DOHH2 (cell line): ENCODE measurements around the gene SCAMP2.

Experiments used
- H3F3A ChIP-seq: fragments of 200-600 bp; sonication (generic), shearing (Covaris generic); 2 replicates; pipeline ENCODE4 v1.6.0; 2016; ENCODE audit warnings: antibody characterized with exemption, mild to moderate bottlenecking; ENCODE audit not compliant: control insufficient read depth, insufficient read depth
- H3K27ac ChIP-seq: fragments of 200-600 bp; sonication (generic); 2 replicates; pipeline ENCODE4 v1.5.1; 2014; ENCODE audit warnings: low read depth, mild to moderate bottlenecking, low read length, moderate library complexity
- H3K27me3 ChIP-seq: fragments of 200-600 bp; sonication (generic); 2 replicates; pipeline ENCODE4 v1.6.1; 2014; ENCODE audit warnings: mild to moderate bottlenecking, low read length, mixed read lengths; ENCODE audit not compliant: control insufficient read depth
- H3K36me3 ChIP-seq: fragments of 200-600 bp; sonication (generic); 2 replicates; pipeline ENCODE4 v1.6.1; 2014; ENCODE audit warnings: mild to moderate bottlenecking, low read length, moderate library complexity, mixed read lengths; ENCODE audit not compliant: control insufficient read depth
- H3K4me1 ChIP-seq: fragments of 200-600 bp; sonication (generic); 2 replicates; pipeline ENCODE4 v1.6.1; 2014; ENCODE audit warnings: mild to moderate bottlenecking, low read length, mixed read lengths; ENCODE audit not compliant: control insufficient read depth
- H3K4me2 ChIP-seq: fragments of 200-600 bp; sonication (generic); 2 replicates; pipeline ENCODE4 v1.6.0; 2014; ENCODE audit warnings: mild to moderate bottlenecking, low read length, moderate library complexity
- H3K4me3 ChIP-seq: fragments of 200-600 bp; sonication (generic); 2 replicates; pipeline ENCODE4 v1.5.1; 2014; ENCODE audit warnings: mild to moderate bottlenecking, low read length, mixed read lengths
- H3K79me2 ChIP-seq: fragments of 200-600 bp; sonication (generic); 2 replicates; pipeline ENCODE4 v1.6.1; 2014; ENCODE audit warnings: mild to moderate bottlenecking, low read length, mixed read lengths; ENCODE audit not compliant: control insufficient read depth
- H3K9me2 ChIP-seq: fragments of 200-600 bp; sonication (generic); replicated peaks from 2 replicates; pipeline ENCODE4 v1.6.1; 2014; ENCODE audit warnings: mild to moderate bottlenecking, low read length, mixed read lengths; ENCODE audit not compliant: control insufficient read depth
- H3K9me3 ChIP-seq: fragments of 200-600 bp; sonication (generic); 2 replicates; pipeline ENCODE4 v1.6.1; 2014; ENCODE audit warnings: antibody characterized with exemption, low read length, mixed read lengths; ENCODE audit not compliant: control insufficient read depth, insufficient read depth
- H4K20me1 ChIP-seq: fragments of 200-600 bp; sonication (generic); 2 replicates; pipeline ENCODE4 v1.6.0; 2014; ENCODE audit warnings: low read depth, mild to moderate bottlenecking, antibody characterized with exemption, low read length, moderate library complexity; ENCODE audit not compliant: control insufficient read depth, insufficient read depth
- CTCF ChIP-seq: fragments of 200-600 bp; sonication (generic); IDR thresholded peaks from one replicate; pipeline ENCODE4 v1.5.1; 2014; ENCODE audit warnings: antibody characterized with exemption, mild to moderate bottlenecking, low read depth, low read length; ENCODE audit not compliant: poor library complexity, severe bottlenecking
- EZH2phosphoT487 ChIP-seq: fragments of 200-600 bp; sonication (generic); IDR thresholded peaks from 2 replicates; pipeline ENCODE4 v1.6.1; 2017; ENCODE audit warnings: borderline replicate concordance, mild to moderate bottlenecking, antibody characterized with exemption, low read length, moderate library complexity, mixed read lengths

The SCAMP2 gene

GRCh38 chr15:74821091-74821789 is 51.9 kb downstream of the SCAMP2 start:
- no peaks in the 10 kb centered on the region for H3K9me3 ChIP-seq
- H3K36me3 ChIP-seq, result no peaks in the 10 kb centered on the region
- no peaks in the 10 kb centered on the region for H3K9me2 ChIP-seq
- 0 out of 2 replicates have a peak, but pooled peaks cover 2% of the 10 kb centered on the region for H3F3A ChIP-seq
- peaks cover 55% of the 10 kb centered on the region for H3K4me1 ChIP-seq
- H3K79me2 ChIP-seq, result no peaks in the 10 kb centered on the region
- peak overlapping the region; percentile 64 for H3K27ac ChIP-seq
- 0 out of 2 replicates have a peak, but pooled peaks cover 3% of the 10 kb centered on the region for H3K27me3 ChIP-seq
- H3K4me2 ChIP-seq, result peak overlapping the region; percentile 78
- no peaks in the 10 kb centered on the region for H4K20me1 ChIP-seq
- TF ChIP-seq EZH2phosphoT487, result no peak
- TF ChIP-seq CTCF, result peak; percentile 21
- peak overlapping the region; percentile 64 for H3K4me3 ChIP-seq

GRCh38 chr15:74820056-74820455 is 53.1 kb downstream of the SCAMP2 start:
- no peaks in the 10 kb centered on the region for H3K9me2 ChIP-seq
- H3K36me3 ChIP-seq, result no peaks in the 10 kb centered on the region
- no peak overlapping the region for H3K27ac ChIP-seq
- no peaks in the 10 kb centered on the region for H3K9me3 ChIP-seq
- no peaks in the 10 kb centered on the region for H3K79me2 ChIP-seq
- no peaks in the 10 kb centered on the region for H4K20me1 ChIP-seq
- H3K4me2 ChIP-seq, result peak overlapping the region; percentile 78; the same call in 1 of the 2 replicates
- H3K4me3 ChIP-seq, result no peak overlapping the region
- peaks cover 55% of the 10 kb centered on the region for H3K4me1 ChIP-seq
- 0 out of 2 replicates have a peak, but pooled peaks cover 1% of the 10 kb centered on the region for H3K27me3 ChIP-seq
- 0 out of 2 replicates have a peak, but pooled peaks cover 2% of the 10 kb centered on the region for H3F3A ChIP-seq
- TF ChIP-seq EZH2phosphoT487 (no peak), CTCF (no peak)

- Histone ChIP-seq H3K4me3 (no peak overlapping the region), H3K79me2 (no peaks in the 10 kb centered on the region), H4K20me1 (no peaks in the 10 kb centered on the region), H3F3A (0 out of 2 replicates have a peak, but pooled peaks cover 2% of the 10 kb centered on the region), H3K27me3 (no peaks in the 10 kb centered on the region), H3K9me2 (no peaks in the 10 kb centered on the region), H3K9me3 (no peaks in the 10 kb centered on the region), H3K4me2 (no peak overlapping the region), H3K36me3 (no peaks in the 10 kb centered on the region), H3K27ac (no peak overlapping the region), H3K4me1 (peaks cover 50% of the 10 kb centered on the region)
- TF ChIP-seq EZH2phosphoT487, result no peak
- TF ChIP-seq CTCF, result peak; percentile 35
Observed at GRCh38 chr15:74817370-74817737, 55.8 kb downstream of the SCAMP2 start.
